Stomach smooth muscle (tissue), 2 donors: ENCODE data around the gene RBM10.

ENCODE experiments used
- H3K27ac ChIP-seq: one replicate; pipeline ENCODE4 v1.7.0; 2013; ENCODE audit warnings: mild to moderate bottlenecking, low read length, inconsistent platforms
- H3K27me3 ChIP-seq, 2 donors: one replicate each; pipeline ENCODE4 v1.7.0; 2013; ENCODE audit warnings: low read length in 2 of 2; ENCODE audit not compliant: insufficient read depth in 2 of 2, control insufficient read depth in 1 of 2
- H3K36me3 ChIP-seq, 2 donors: one replicate each; pipeline ENCODE4 v1.7.0; 2013; ENCODE audit warnings: low read length in 2 of 2; ENCODE audit not compliant: control insufficient read depth in 2 of 2, insufficient read depth in 2 of 2
- H3K4me1 ChIP-seq: one replicate; pipeline ENCODE4 v1.7.0; 2013; ENCODE audit warnings: low read length; ENCODE audit not compliant: control insufficient read depth, insufficient read depth
- H3K4me3 ChIP-seq, 2 donors: one replicate each; pipeline ENCODE4 v1.7.0; 2013; ENCODE audit warnings: low read length in 2 of 2
- H3K9ac ChIP-seq, 2 donors: one replicate each; pipeline ENCODE4 v1.7.0; 2013; ENCODE audit warnings: low read length in 2 of 2, mild to moderate bottlenecking in 1 of 2
- H3K9me3 ChIP-seq, 2 donors: one replicate each; pipeline ENCODE4 v1.7.0; 2013; ENCODE audit warnings: low read length in 2 of 2; ENCODE audit not compliant: control insufficient read depth in 2 of 2
- donor health status: healthy.
- donor health status: Pancreatic carcinoma.

RBM10 gene

GRCh38 chrX:47148946-47149345 lies 3.9 kb downstream of the RBM10 start:
- Histone ChIP-seq H3K27me3 (peaks cover 0 to 2% of the 10 kb centered on the region in 2 donors), H3K27ac (no peak overlapping the region), H3K4me3 (no peak overlapping the region), H3K36me3 (no peaks in the 10 kb centered on the region), H3K9me3 (no peaks in the 10 kb centered on the region), H3K4me1 (peaks cover 19% of the 10 kb centered on the region), H3K9ac (no peak overlapping the region)

GRCh38 chrX:47151435-47151834 lies 6.4 kb downstream of the RBM10 start:
- peaks cover 12% of the 10 kb centered on the region for H3K4me1 ChIP-seq
- H3K9me3 ChIP-seq, result no peaks in the 10 kb centered on the region
- no peak overlapping the region for H3K4me3 ChIP-seq
- no peak overlapping the region for H3K27ac ChIP-seq
- H3K9ac ChIP-seq, result no peak overlapping the region
- H3K27me3 ChIP-seq, result no peaks in the 10 kb centered on the region
- peaks cover 0 to 1% of the 10 kb centered on the region in 2 donors for H3K36me3 ChIP-seq

GRCh38 chrX:47156611-47157520 lies 11.8 kb downstream of the RBM10 start:
- Histone ChIP-seq H3K9ac (no peak overlapping the region), H3K36me3 (peaks cover 5 to 6% of the 10 kb centered on the region in 2 donors), H3K27ac (no peak overlapping the region), H3K4me1 (no peaks in the 10 kb centered on the region), H3K9me3 (no peaks in the 10 kb centered on the region), H3K4me3 (no peak overlapping the region), H3K27me3 (peaks cover 0 to 3% of the 10 kb centered on the region in 2 donors)

GRCh38 chrX:47158131-47158530 lies 13.1 kb downstream of the RBM10 start:
- H3K27me3 ChIP-seq, result peaks cover 0 to 3% of the 10 kb centered on the region in 2 donors
- no peaks in the 10 kb centered on the region for H3K9me3 ChIP-seq
- peaks cover 5 to 6% of the 10 kb centered on the region in 2 donors for H3K36me3 ChIP-seq
- no peak overlapping the region for H3K4me3 ChIP-seq
- no peak overlapping the region for H3K9ac ChIP-seq
- no peak overlapping the region for H3K27ac ChIP-seq
- H3K4me1 ChIP-seq, result no peaks in the 10 kb centered on the region

- H3K9ac ChIP-seq, result no peak overlapping the region
- H3K4me1 ChIP-seq, result no peaks in the 10 kb centered on the region
- H3K27me3 ChIP-seq, result peaks cover 0 to 3% of the 10 kb centered on the region in 2 donors
- H3K36me3 ChIP-seq, result peaks cover 5 to 6% of the 10 kb centered on the region in 2 donors
- no peak overlapping the region for H3K4me3 ChIP-seq
- no peaks in the 10 kb centered on the region for H3K9me3 ChIP-seq
- no peak overlapping the region for H3K27ac ChIP-seq
Observed at GRCh38 chrX:47158781-47159180, 13.8 kb downstream of the RBM10 start.

GRCh38 chrX:47160781-47161180 lies 15.8 kb downstream of the RBM10 start:
- Histone ChIP-seq H3K36me3 (peaks cover 5 to 6% of the 10 kb centered on the region in 2 donors), H3K27ac (no peak overlapping the region), H3K27me3 (peaks cover 0 to 3% of the 10 kb centered on the region in 2 donors), H3K9ac (no peak overlapping the region), H3K4me1 (no peaks in the 10 kb centered on the region), H3K4me3 (no peak overlapping the region), H3K9me3 (no peaks in the 10 kb centered on the region)

- H3K9ac ChIP-seq, result no peak overlapping the region
- no peaks in the 10 kb centered on the region for H3K4me1 ChIP-seq
- H3K4me3 ChIP-seq, result no peak overlapping the region
- no peak overlapping the region for H3K27ac ChIP-seq
- no peaks in the 10 kb centered on the region for H3K9me3 ChIP-seq
- no peaks in the 10 kb centered on the region for H3K36me3 ChIP-seq
- H3K27me3 ChIP-seq, result no peaks in the 10 kb centered on the region
Observed at GRCh38 chrX:47162927-47163583, 18.0 kb downstream of the RBM10 start.

GRCh38 chrX:47164420-47164819 lies 19.4 kb downstream of the RBM10 start:
- Histone ChIP-seq H3K36me3 (peaks cover 0 to 3% of the 10 kb centered on the region in 2 donors), H3K27me3 (peaks cover 0 to 5% of the 10 kb centered on the region in 2 donors), H3K27ac (no peak overlapping the region), H3K4me3 (no peak overlapping the region), H3K9me3 (no peaks in the 10 kb centered on the region), H3K4me1 (no peaks in the 10 kb centered on the region), H3K9ac (no peak overlapping the region)

GRCh38 chrX:47166126-47166525 lies 21.1 kb downstream of the RBM10 start:
- Histone ChIP-seq H3K27me3 (peaks cover 0 to 5% of the 10 kb centered on the region in 2 donors), H3K4me1 (no peaks in the 10 kb centered on the region), H3K9ac (no peak overlapping the region), H3K4me3 (no peak overlapping the region), H3K36me3 (peaks cover 0 to 5% of the 10 kb centered on the region in 2 donors), H3K27ac (no peak overlapping the region), H3K9me3 (no peaks in the 10 kb centered on the region)

GRCh38 chrX:47168495-47169073 lies 23.6 kb downstream of the RBM10 start:
- H3K9me3 ChIP-seq, result no peaks in the 10 kb centered on the region
- H3K9ac ChIP-seq, result no peak overlapping the region
- H3K4me3 ChIP-seq, result no peak overlapping the region
- no peaks in the 10 kb centered on the region for H3K4me1 ChIP-seq
- peaks cover 0 to 5% of the 10 kb centered on the region in 2 donors for H3K27me3 ChIP-seq
- no peak overlapping the region for H3K27ac ChIP-seq
- H3K36me3 ChIP-seq, result peaks cover 7 to 10% of the 10 kb centered on the region in 2 donors
